Measurements from ENCODE around the gene BMPER.

DNA sequence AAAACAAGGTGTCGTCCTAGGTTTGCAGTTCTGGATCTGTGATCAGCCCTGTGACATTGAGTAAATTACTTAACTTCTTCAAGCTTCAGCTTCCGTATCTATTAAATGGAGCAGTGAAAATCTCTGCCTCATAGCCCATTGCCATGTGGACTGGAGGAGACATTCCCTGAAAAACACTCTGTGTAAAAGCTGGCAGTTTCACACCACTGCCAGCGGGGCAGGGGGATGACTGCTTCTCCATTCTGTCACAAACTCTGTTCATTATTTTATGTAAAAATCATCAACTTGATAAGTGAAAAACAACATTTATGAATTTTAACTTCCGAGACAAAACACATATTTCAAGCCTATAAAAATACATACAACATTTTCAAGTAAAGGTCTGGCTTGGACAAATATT, 234.7 kb downstream of the BMPER start:
- TF ChIP-seq, protein P1, sequence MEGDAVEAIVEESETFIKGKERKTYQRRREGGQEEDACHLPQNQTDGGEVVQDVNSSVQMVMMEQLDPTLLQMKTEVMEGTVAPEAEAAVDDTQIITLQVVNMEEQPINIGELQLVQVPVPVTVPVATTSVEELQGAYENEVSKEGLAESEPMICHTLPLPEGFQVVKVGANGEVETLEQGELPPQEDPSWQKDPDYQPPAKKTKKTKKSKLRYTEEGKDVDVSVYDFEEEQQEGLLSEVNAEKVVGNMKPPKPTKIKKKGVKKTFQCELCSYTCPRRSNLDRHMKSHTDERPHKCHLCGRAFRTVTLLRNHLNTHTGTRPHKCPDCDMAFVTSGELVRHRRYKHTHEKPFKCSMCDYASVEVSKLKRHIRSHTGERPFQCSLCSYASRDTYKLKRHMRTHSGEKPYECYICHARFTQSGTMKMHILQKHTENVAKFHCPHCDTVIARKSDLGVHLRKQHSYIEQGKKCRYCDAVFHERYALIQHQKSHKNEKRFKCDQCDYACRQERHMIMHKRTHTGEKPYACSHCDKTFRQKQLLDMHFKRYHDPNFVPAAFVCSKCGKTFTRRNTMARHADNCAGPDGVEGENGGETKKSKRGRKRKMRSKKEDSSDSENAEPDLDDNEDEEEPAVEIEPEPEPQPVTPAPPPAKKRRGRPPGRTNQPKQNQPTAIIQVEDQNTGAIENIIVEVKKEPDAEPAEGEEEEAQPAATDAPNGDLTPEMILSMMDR (IDR thresholded peaks at IDR 0.05) = no peak
- no peak for TF ChIP-seq POLR2A (IDR thresholded peaks at IDR 0.05)

All from lower leg skin (tissue), 3 donors.